T47D (cell line): ENCODE measurements around the gene SUSD6.
A peak's percentile ranks its signal among the peaks of the same experiment; 100 is the strongest.

Source experiments
- DNase-seq, 2 experiments: peaks; one replicate each; pipeline versions ENCODE4 v3.0.0 to v3.0.0-alpha.2; 2011 to 2012; ENCODE audit warnings: low read depth in 1 of 2, low spot score in 1 of 2
- JUND ChIP-seq: IDR thresholded peaks from 2 replicates; pipeline ENCODE4 v1.6.1; 2012; ENCODE audit warnings: low read depth
- in situ Hi-C: cut with HindIII; loops from 2 replicates; pipeline ENCODE4 v1.10.0; 2016; ENCODE audit warnings: low sequenced_read_pairs, low pct_unique_long_range_greater_than_20kb

Gene SUSD6

GRCh38 chr14:69616408-69616773 lies 5.0 kb downstream of the SUSD6 start:
- in situ Hi-C loops: no loop called here
- DNase-seq: no peak
- TF ChIP-seq JUND: no peak

- in situ Hi-C loops: no loop called here
- no peak for TF ChIP-seq JUND
- no peak for DNase-seq
Observed at GRCh38 chr14:69617796-69618195, 6.4 kb downstream of the SUSD6 start.

- in situ Hi-C loops: no loop called here
- no peak for TF ChIP-seq JUND
- no peak for DNase-seq
Observed at GRCh38 chr14:69619012-69619411, 7.6 kb downstream of the SUSD6 start.

- TF ChIP-seq JUND: no peak
- in situ Hi-C loops: no loop called here
- peak in 1 of 2 experiments; percentile 65 for DNase-seq
Observed at GRCh38 chr14:69620211-69620611, 8.8 kb downstream of the SUSD6 start.

GRCh38 chr14:69620981-69621380 lies 9.6 kb downstream of the SUSD6 start:
- in situ Hi-C loops: no loop called here

GRCh38 chr14:69624136-69624535 lies 12.7 kb downstream of the SUSD6 start:
- TF ChIP-seq JUND: no peak
- no peak for DNase-seq
- in situ Hi-C loops: no loop called here

More at GRCh38 chr14:69620981-69621380, 9.6 kb downstream of the SUSD6 start:
- DNase-seq: no peak
- TF ChIP-seq JUND: no peak

GRCh38 chr14:69625299-69626131 lies 14.1 kb downstream of the SUSD6 start:
- DNase-seq: no peak
- in situ Hi-C loops: no loop called here
- TF ChIP-seq JUND: no peak

- no peak for TF ChIP-seq JUND
- no peak for DNase-seq
- in situ Hi-C loops: no loop called here
Observed at GRCh38 chr14:69626132-69626500, 14.7 kb downstream of the SUSD6 start.

- TF ChIP-seq JUND: no peak
- in situ Hi-C loops: no loop called here
- DNase-seq: no peak
Observed at GRCh38 chr14:69629225-69630127, 18.1 kb downstream of the SUSD6 start.

- in situ Hi-C loops: no loop called here
Observed at GRCh38 chr14:69630360-69630759, 19.0 kb downstream of the SUSD6 start.

GRCh38 chr14:69631509-69631908 lies 20.1 kb downstream of the SUSD6 start:
- in situ Hi-C loops: no loop called here
- TF ChIP-seq JUND: no peak
- DNase-seq: peak in 1 of 2 experiments; percentile 67

More at GRCh38 chr14:69630360-69630759, 19.0 kb downstream of the SUSD6 start:
- TF ChIP-seq JUND: no peak
- no peak for DNase-seq

- in situ Hi-C loops: no loop called here
- no peak for TF ChIP-seq JUND
Observed at GRCh38 chr14:69632164-69632563, 20.8 kb downstream of the SUSD6 start.

GRCh38 chr14:69632593-69633151 lies 21.3 kb downstream of the SUSD6 start:
- no peak for DNase-seq
- in situ Hi-C loops: no loop called here

More at GRCh38 chr14:69632164-69632563, 20.8 kb downstream of the SUSD6 start:
- DNase-seq: no peak

More at GRCh38 chr14:69632593-69633151, 21.3 kb downstream of the SUSD6 start:
- no peak for TF ChIP-seq JUND
